Activated T-cell treated with anti-CD3 and anti-CD28 coated beads, Interleukin-2, amount 50 U/mL, for 4 hours (primary cell): ENCODE measurements around the gene TMEM167A. TPM values are rescaled to one million over a fixed set of nuclear protein-coding genes. Genes with fewer than 3 reads are reported as not detected.

Experiments used
- ATAC-seq, 2 donors: fragments of 200-7000 bp; cut with Tn5 transposase; one replicate each; pipeline ENCODE4 v1.10.0; 2021
- DNase-seq: peaks from one replicate; pipeline ENCODE4 v3.0.0-alpha.2; 2020
- H3K27me3 Mint-ChIP-seq: one replicate; pipeline ENCODE4 v1.8.0; 2021; ENCODE audit warnings: low read depth, mixed read lengths
- H3K36me3 Mint-ChIP-seq: one replicate; pipeline ENCODE4 v1.8.0; 2022; ENCODE audit warnings: mixed read lengths; ENCODE audit not compliant: insufficient read depth
- H3K4me1 Mint-ChIP-seq: one replicate; pipeline ENCODE4 v1.8.0; 2021; ENCODE audit warnings: low read depth, mixed read lengths
- H3K4me3 Mint-ChIP-seq: one replicate; pipeline ENCODE4 v1.8.0; 2021; ENCODE audit warnings: mild to moderate bottlenecking, moderate library complexity, mixed read lengths
- H3K9me3 Mint-ChIP-seq: one replicate; pipeline ENCODE4 v1.8.0; 2021; ENCODE audit warnings: mixed read lengths
- total RNA-seq, 3 donors: library from RNA; stranded (reverse); gene quantifications; one replicate each; pipeline ENCODE4 v1.2.1, GENCODE V29; 2021

The TMEM167A gene
- total RNA-seq, 3 donors from 2014 or later = 99.5 to 114 (median 111) TPM

DNA sequence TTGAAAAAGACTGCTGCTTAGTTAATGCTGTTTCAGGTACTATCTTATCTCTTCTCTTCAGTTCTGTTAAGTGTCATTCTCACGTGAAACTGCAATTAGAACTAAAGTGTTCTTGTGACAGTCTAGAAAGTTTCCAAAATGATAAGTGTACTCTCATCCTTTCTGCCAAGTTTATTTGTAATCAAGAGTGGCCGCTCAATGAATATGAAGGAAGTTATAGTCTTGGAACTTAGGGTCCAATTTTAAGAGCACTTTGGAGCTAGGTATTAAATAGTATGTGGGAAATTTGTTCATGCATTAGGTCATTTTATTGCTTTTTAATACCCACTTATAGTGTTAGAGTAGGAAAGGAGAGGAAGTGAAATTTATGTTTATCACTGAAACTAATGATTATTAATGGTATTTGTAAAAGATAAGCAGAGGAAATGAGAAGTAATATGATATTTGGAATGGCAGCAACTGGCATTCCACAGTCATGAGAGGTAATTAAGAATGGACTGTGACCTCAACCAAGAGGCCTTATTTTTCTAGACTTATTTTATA lies 20.6 kb upstream of the TMEM167A start:
- no peak for ATAC-seq
- Mint-ChIP-seq H3K9me3 (peaks cover 16% of the 10 kb centered on the region), H3K27me3 (no peaks in the 10 kb centered on the region), H3K36me3 (peaks cover 7% of the 10 kb centered on the region), H3K4me1 (peaks cover 7% of the 10 kb centered on the region), H3K4me3 (no peak overlapping the region)
- no peak for DNase-seq

DNA sequence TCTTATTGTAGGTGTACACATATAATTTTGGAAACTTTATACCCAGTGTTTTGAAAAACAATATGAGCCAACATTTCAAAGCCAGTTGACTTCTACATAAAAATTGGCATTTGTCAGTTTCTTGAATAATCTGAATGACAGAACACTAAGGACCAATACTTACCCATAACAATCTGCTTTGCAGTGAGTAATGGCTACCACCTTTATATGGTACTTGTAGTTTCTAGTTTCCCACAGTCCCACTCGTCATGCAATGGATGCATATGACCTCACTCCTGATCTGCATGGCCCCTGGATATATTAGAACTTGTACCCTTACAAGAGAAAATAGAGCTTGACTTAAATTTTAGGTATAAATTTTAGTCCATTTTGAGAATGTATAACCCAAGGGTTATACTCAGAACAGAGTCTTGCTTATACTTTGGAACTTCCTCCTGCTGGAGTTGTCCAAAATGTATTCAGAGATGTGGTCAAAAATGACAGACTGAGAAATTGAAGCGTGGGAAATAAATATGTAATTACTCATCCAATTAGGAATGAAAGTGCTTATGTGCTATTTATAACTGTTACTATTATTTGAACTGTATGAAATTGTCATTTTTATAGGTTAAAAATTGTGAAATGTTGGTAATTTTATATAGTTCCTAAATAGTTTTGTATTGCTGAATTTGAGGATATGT lies 19.6 kb upstream of the TMEM167A start:
- no peaks in the 10 kb centered on the region for H3K27me3 Mint-ChIP-seq
- no peak for ATAC-seq
- no peak for DNase-seq
- H3K4me3 Mint-ChIP-seq = no peak overlapping the region
- peaks cover 16% of the 10 kb centered on the region for H3K4me1 Mint-ChIP-seq
- H3K36me3 Mint-ChIP-seq = peaks cover 7% of the 10 kb centered on the region
- peaks cover 16% of the 10 kb centered on the region for H3K9me3 Mint-ChIP-seq

DNA sequence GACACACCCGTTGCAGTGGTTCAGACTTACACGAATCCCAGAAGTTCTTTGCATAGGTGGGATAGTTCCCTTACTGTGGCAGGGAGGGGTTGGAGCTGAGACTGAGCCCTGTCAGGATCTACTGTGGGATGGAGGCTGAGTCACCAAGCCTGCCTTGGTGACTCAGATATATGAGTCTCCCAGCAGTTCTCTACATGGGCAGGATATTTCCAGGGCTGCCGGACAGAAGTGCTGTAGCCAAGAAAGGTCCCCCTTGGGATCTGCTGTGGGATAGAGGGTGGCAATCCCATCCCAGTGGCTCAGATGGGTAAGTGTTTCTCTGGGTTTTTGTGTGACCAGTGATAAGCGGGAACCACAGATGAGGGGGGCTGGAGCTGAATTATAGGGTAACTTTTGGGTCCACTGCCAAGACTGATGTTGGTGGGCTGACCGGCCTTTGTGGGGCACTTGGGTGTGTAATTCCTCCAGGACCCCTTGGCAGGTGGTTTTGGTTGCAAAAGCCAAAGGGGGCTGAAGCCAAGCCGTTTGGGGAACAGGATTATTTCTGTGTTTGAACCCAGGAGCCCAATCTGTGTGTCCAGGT lies 18.9 kb upstream of the TMEM167A start:
- Mint-ChIP-seq H3K4me3 (no peak overlapping the region), H3K4me1 (peaks cover 22% of the 10 kb centered on the region), H3K27me3 (no peaks in the 10 kb centered on the region), H3K36me3 (peaks cover 7% of the 10 kb centered on the region), H3K9me3 (peaks cover 16% of the 10 kb centered on the region)
- no peak for ATAC-seq
- DNase-seq = no peak

DNA sequence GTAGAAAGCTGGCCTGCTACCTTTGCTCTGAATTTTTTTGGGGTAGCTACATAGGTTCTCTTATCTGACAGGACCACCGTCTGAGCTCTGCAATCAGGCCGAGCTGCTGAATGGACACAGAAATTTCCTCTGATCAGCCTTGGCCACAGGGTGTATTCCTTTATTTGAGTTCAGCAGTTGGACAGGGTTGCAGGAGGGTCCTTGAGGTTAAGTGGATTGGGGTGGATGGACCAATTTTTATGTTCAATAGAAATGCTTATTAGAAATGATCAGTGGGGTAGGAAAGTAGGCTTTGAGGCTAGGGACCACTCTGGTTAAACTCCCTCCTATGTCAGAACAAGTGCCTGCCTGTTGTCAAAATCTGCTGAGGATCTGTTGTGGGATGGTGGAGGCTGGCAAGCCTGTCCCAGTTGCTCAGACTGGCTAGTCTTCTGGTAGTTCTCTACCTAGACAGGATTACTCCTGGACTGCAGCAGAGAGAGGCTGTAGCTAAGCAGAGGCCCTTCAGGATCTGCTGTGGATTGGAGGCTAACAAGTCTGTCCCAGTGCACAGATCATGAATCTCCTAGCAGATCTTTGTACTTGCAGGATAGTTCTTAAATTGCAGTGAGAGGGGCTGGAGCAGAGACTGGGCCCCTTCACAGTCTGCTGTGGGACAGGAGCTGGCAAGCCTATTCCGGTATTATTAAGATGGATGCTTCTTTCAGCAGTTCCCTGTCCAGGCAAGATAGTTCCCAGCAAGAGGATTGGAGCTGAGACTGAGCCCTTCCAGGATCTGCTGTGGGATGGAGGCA lies 18.2 kb upstream of the TMEM167A start:
- Mint-ChIP-seq H3K27me3 (no peaks in the 10 kb centered on the region), H3K4me1 (peaks cover 23% of the 10 kb centered on the region), H3K4me3 (no peak overlapping the region), H3K36me3 (peaks cover 7% of the 10 kb centered on the region), H3K9me3 (peaks cover 18% of the 10 kb centered on the region)
- DNase-seq = no peak
- ATAC-seq = no peak

DNA sequence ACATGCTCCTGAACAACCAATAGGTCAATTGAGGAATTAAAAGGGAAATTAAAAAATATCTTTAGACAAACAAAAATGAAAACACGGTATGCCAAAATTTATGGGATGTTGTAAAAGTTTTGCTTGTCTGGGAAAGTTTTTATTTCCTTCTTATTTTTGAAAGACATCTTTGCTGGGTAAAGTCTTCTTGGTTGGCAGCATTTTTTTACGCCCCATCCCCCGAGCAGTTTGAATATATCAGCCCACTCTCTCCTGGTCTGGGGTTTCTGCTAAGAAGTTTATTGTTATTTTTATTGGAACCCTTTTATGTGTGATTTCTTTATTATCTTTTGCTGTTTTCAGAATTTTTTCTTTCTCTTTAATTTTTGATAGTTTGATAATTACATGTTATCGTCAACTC lies 16.5 kb upstream of the TMEM167A start:
- Mint-ChIP-seq H3K4me3 (no peak overlapping the region), H3K4me1 (peaks cover 23% of the 10 kb centered on the region), H3K36me3 (peaks cover 7% of the 10 kb centered on the region), H3K9me3 (peaks cover 20% of the 10 kb centered on the region), H3K27me3 (no peaks in the 10 kb centered on the region)
- DNase-seq (no peak), ATAC-seq (no peak)

DNA sequence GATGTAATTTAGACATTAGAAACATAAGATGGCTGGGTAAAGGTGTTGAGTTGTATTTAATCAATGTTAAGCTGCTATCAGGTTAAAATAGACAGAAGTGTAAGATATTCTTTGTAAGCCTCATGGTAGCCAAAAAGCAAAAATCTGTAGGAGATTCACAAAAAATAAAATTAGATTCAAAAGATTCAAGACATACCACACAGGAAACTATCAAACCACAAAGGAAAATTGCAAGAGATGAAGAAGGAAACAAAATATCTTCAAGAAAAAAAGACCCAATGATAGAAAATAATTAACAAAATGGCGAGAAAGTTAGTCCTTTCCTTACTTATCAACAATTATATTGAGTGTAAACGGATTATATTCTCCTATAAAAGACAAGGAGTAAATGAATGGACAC lies 15.4 kb upstream of the TMEM167A start:
- ATAC-seq (no peak), DNase-seq (no peak)
- Mint-ChIP-seq H3K4me1 (peaks cover 23% of the 10 kb centered on the region), H3K4me3 (peak overlapping the region; percentile 35), H3K36me3 (peaks cover 7% of the 10 kb centered on the region), H3K27me3 (no peaks in the 10 kb centered on the region), H3K9me3 (peaks cover 20% of the 10 kb centered on the region)

DNA sequence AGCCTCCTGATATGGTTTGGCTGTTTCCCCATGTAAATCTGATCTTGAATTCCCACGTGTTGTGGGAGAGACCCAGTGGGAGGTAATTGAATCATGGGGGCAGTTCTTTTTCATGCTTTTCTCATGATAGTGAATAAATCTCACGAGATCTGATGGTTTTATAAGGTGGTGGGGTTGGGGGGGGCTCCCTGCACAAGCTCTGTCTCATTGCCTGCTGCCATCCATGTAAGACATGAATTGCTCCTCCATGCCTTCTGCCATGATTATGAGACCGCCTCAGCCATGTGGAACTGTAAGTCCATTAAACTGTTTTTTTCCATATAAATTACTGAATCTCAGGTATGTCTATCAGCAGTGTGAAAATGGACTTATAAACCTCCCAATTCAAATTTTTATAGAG lies 13.0 kb upstream of the TMEM167A start:
- no peaks in the 10 kb centered on the region for H3K27me3 Mint-ChIP-seq

DNA sequence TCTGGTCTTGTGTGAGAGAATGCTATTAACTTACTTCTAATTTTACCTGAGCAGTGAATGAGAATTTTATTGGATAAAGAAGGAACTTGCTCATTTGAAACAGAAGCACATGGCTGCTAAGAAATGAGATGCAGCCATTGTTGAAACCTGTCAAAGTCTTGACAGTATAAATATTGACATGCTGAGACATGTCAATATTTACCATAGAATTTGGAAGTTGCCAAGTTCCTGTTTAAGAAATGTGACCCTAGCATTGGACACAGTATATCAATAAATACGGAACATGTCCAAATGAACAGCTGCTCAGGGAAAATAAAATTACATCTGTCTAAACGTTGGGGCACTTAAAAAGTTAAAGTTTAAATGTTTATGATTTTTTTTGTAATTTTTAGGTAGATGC lies 7.9 kb upstream of the TMEM167A start:
- H3K27me3 Mint-ChIP-seq = no peaks in the 10 kb centered on the region
- ATAC-seq (no peak), DNase-seq (no peak)
- no peak overlapping the region for H3K4me3 Mint-ChIP-seq
- H3K9me3 Mint-ChIP-seq = no peaks in the 10 kb centered on the region
- peaks cover 7% of the 10 kb centered on the region for H3K36me3 Mint-ChIP-seq
- no peaks in the 10 kb centered on the region for H3K4me1 Mint-ChIP-seq

More for the DNA sequence above, 13.0 kb upstream of the TMEM167A start:
- Mint-ChIP-seq H3K9me3 (peaks cover 20% of the 10 kb centered on the region), H3K4me1 (peaks cover 23% of the 10 kb centered on the region), H3K4me3 (no peak overlapping the region), H3K36me3 (peaks cover 3% of the 10 kb centered on the region)
- no peak for ATAC-seq
- no peak for DNase-seq

DNA sequence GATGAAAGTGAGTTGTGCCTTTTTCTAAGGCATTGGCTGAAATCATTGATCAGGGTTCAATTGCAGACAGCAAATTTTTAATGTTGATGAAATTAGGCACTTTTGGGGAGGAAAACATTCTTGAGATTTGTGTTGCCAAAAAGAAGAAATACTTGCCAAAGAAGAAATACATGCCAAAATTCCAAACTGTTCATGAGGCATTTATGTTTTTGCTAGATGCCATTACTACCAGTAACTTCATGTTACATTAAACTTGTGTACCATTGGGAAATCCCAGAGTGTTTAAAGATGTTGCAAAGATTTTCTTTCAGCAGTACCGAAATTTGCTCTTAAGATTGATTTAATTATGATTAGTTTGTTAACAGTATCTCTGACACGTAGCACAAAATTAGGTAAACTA lies 7.1 kb upstream of the TMEM167A start:
- no peaks in the 10 kb centered on the region for H3K4me1 Mint-ChIP-seq
- no peak overlapping the region for H3K4me3 Mint-ChIP-seq
- DNase-seq = no peak
- peaks cover 7% of the 10 kb centered on the region for H3K36me3 Mint-ChIP-seq
- no peak for ATAC-seq
- no peaks in the 10 kb centered on the region for H3K27me3 Mint-ChIP-seq
- H3K9me3 Mint-ChIP-seq = no peaks in the 10 kb centered on the region

DNA sequence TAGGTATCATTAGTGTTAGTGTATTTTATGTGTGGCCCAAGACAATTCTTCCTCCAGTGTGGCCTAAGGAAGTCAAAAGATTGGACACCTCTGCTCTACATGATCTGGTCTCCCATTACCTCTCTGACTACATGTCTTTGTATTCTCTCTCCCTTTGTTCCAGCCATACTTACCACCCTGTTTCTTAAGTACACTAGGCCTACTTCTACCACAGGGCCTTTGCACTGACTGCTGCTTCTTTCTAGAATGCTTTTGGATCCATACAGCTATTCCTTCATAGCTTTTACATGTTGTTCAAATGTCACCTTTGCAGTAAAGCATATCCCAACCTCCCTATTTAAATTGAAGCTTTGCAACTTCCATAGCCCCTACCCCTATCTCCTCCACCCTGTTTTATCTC lies 5.6 kb upstream of the TMEM167A start:
- H3K27me3 Mint-ChIP-seq = no peaks in the 10 kb centered on the region
- ATAC-seq (no peak), DNase-seq (no peak)
- no peak overlapping the region for H3K4me3 Mint-ChIP-seq
- H3K36me3 Mint-ChIP-seq = peaks cover 7% of the 10 kb centered on the region
- H3K4me1 Mint-ChIP-seq = peaks cover 7% of the 10 kb centered on the region
- no peaks in the 10 kb centered on the region for H3K9me3 Mint-ChIP-seq

DNA sequence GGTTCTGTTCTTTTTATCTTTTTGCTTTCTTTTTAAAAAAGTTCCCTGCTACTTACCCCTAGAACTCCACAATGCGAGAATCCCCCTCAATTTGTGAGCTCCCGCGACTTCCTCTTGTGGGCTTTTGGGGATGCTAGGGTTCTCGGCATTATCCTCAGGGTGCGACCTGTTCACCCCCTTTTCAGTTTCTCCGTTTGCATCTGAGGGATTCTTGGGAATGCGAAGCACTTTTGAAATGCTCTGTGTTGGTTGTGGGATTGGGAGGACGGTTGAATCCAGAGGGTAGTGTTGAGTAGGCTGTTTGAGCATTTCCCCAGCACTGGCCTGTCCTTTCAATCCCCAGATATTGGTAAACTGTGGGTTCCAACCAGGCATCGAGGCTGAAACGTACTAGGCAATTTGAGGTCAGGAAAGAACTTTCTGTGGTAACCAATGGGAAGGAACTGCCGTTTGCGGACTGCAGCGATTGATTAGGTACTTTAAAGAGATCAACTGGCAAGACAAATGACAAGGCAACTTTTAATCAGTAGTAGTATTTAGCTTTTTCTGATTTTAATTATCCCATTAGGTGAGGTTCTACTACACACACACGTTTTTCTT lies 568 bp upstream of the TMEM167A start:
- DNase-seq (peak; percentile 4), ATAC-seq (peak; percentile 1 to 6)
- Mint-ChIP-seq H3K27me3 (no peaks in the 10 kb centered on the region), H3K4me1 (peaks cover 41% of the 10 kb centered on the region), H3K36me3 (peaks cover 19% of the 10 kb centered on the region), H3K4me3 (peak overlapping the region; percentile 99), H3K9me3 (no peaks in the 10 kb centered on the region)

DNA sequence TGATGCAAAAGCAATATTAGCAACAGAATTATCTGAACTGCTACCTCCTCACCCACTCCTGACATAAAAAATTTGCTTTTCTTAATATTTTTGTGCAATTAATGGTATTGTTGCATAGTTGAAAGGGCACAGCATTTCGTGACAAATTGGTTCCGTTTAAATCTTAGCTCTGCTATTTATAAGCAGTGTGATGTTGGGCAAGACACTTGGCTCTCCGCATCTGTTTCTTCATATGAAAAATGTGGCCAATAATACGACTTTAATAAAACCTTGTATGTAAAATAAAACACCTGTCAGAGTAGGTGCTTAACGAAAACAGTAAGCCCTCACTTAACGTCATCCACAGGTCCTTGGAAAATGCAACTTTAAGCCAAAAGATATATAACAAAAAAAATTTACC lies 4.2 kb downstream of the TMEM167A start:
- no peaks in the 10 kb centered on the region for H3K9me3 Mint-ChIP-seq
- no peak overlapping the region for H3K4me3 Mint-ChIP-seq
- peaks cover 28% of the 10 kb centered on the region for H3K36me3 Mint-ChIP-seq
- no peaks in the 10 kb centered on the region for H3K27me3 Mint-ChIP-seq
- ATAC-seq (no peak), DNase-seq (no peak)
- H3K4me1 Mint-ChIP-seq = peaks cover 77% of the 10 kb centered on the region

DNA sequence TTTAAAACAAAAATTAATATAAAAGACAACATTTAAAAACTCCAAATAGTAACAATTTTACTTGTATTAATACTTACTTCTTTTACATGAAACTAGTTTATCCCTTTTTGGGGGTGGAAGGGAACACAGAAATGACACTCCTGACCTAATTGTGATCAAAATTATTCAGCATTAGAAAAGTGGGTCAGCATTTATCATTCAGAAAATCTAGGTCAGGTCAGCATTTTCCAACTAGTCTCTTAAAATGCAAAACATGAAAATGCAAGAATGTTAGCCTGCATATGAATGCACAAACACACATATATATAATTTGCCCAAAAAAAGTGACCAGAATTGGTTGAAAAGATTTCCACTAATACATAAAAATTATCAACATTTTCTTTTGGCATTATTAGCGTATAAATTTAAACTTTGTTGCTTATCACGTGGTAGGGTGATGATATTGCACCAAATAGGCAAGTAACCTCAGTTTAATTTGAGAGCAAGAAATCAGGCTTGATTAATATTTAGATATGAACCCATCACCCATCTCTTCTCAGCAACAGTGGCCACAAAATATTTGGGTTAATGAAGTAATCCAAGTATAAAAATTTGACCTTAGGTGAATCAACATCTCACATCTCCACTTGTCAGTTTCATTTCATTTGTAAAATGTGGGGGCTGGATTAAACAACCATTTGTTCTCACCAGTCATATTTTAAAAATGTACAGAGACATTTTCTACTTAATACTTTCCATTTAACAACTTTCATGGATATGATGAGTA lies 5.7 kb downstream of the TMEM167A start:
- Mint-ChIP-seq H3K36me3 (peaks cover 28% of the 10 kb centered on the region), H3K27me3 (no peaks in the 10 kb centered on the region), H3K4me1 (peaks cover 79% of the 10 kb centered on the region), H3K9me3 (no peaks in the 10 kb centered on the region), H3K4me3 (peak overlapping the region; percentile 48)
- ATAC-seq = no peak
- DNase-seq = no peak
